ENCODE data around the gene SLA2. TPM values are rescaled to one million over a fixed set of nuclear protein-coding genes. Genes with fewer than 3 reads are reported as not detected.
"Not testable (repeated sequence)": the region's sequence is repeated elsewhere in the genome, so short reads cannot be mapped to it uniquely, and the experiment has no call there.

The SLA2 gene
- total and polyA plus RNA-seq, 5 donors from 2014 or later = 11.9 to 39.4 (median 16.3) TPM

GRCh38 chr20:36645353-36645752 lies 643 bp downstream of the SLA2 start:
- peaks cover 14 to 59% (median 38%) of the 10 kb centered on the region in 4 donors for H3K4me1 Mint-ChIP-seq
- peak overlapping the region; percentile 95 to 99 (median 97) for H3K4me3 Mint-ChIP-seq
- Histone ChIP-seq H3K27ac (ENCODE audit: insufficient read depth, low read length, poor library complexity, severe bottlenecking) (peak overlapping the region; percentile 76), H3K27me3 (ENCODE audit: control insufficient read depth, insufficient read depth, low read length) (no peaks in the 10 kb centered on the region), H3K9me3 (ENCODE audit: control insufficient read depth in 2 of 2, low read length in 2 of 2) (no peaks in the 10 kb centered on the region), H3K36me3 (ENCODE audit: control insufficient read depth, insufficient read depth, low read length) (peaks cover 18% of the 10 kb centered on the region), H3K4me3 (ENCODE audit: low read depth, low read length) (peak overlapping the region; percentile 96), H3K4me1 (ENCODE audit: control insufficient read depth, insufficient read depth, low read length, poor library complexity, severe bottlenecking) (peaks cover 57% of the 10 kb centered on the region)
- DNase-seq (peak in 1 of 3 donors; percentile 21), ATAC-seq (ENCODE audit: low read depth in 2 of 2) (no peak)
- H3K27me3 Mint-ChIP-seq = peaks cover 4% of the 10 kb centered on the region
- H3K9me3 Mint-ChIP-seq = no peaks in the 10 kb centered on the region
- peak overlapping the region; percentile 97 to 98 (median 98) for H3K27ac Mint-ChIP-seq
- peaks cover 12% of the 10 kb centered on the region for H3K36me3 Mint-ChIP-seq

GRCh38 chr20:36644706-36645095 lies 1.3 kb downstream of the SLA2 start:
- Mint-ChIP-seq H3K4me3 (peak overlapping the region; percentile 95 to 99 (median 97)), H3K4me1 (peaks cover 14 to 63% (median 38%) of the 10 kb centered on the region in 4 donors), H3K27me3 (peaks cover 4% of the 10 kb centered on the region), H3K27ac (peak overlapping the region; percentile 97 to 98 (median 98)), H3K36me3 (peaks cover 12% of the 10 kb centered on the region), H3K9me3 (no peaks in the 10 kb centered on the region)
- peaks cover 24% of the 10 kb centered on the region for H3K36me3 ChIP-seq (ENCODE audit: control insufficient read depth, insufficient read depth, low read length)
- H3K9me3 ChIP-seq (ENCODE audit: control insufficient read depth in 2 of 2, low read length in 2 of 2) = no peaks in the 10 kb centered on the region
- peak overlapping the region; percentile 76 for H3K27ac ChIP-seq (ENCODE audit: insufficient read depth, low read length, poor library complexity, severe bottlenecking)
- DNase-seq (peak in 1 of 3 donors; percentile 44), ATAC-seq (ENCODE audit: low read depth in 2 of 2) (peak; percentile 2 to 10)
- no peaks in the 10 kb centered on the region for H3K27me3 ChIP-seq (ENCODE audit: control insufficient read depth, insufficient read depth, low read length)
- H3K4me1 ChIP-seq (ENCODE audit: control insufficient read depth, insufficient read depth, low read length, poor library complexity, severe bottlenecking) = peaks cover 57% of the 10 kb centered on the region
- H3K4me3 ChIP-seq (ENCODE audit: low read depth, low read length) = peak overlapping the region; percentile 96

GRCh38 chr20:36644032-36644705 lies 1.8 kb downstream of the SLA2 start:
- Histone ChIP-seq H3K27ac (ENCODE audit: insufficient read depth, low read length, poor library complexity, severe bottlenecking) (peak overlapping the region; percentile 76), H3K9me3 (ENCODE audit: control insufficient read depth in 2 of 2, low read length in 2 of 2) (no peaks in the 10 kb centered on the region), H3K36me3 (ENCODE audit: control insufficient read depth, insufficient read depth, low read length) (peaks cover 27% of the 10 kb centered on the region), H3K27me3 (ENCODE audit: control insufficient read depth, insufficient read depth, low read length) (no peaks in the 10 kb centered on the region), H3K4me1 (ENCODE audit: control insufficient read depth, insufficient read depth, low read length, poor library complexity, severe bottlenecking) (peaks cover 57% of the 10 kb centered on the region), H3K4me3 (ENCODE audit: low read depth, low read length) (peak overlapping the region; percentile 96)
- peak; percentile 22 to 70 (median 58) for DNase-seq
- Mint-ChIP-seq H3K27ac (peak overlapping the region; percentile 97 to 98 (median 98)), H3K27me3 (peaks cover 4% of the 10 kb centered on the region), H3K36me3 (peaks cover 12% of the 10 kb centered on the region), H3K4me3 (peak overlapping the region; percentile 95 to 99 (median 97)), H3K9me3 (no peaks in the 10 kb centered on the region), H3K4me1 (peaks cover 14 to 63% (median 38%) of the 10 kb centered on the region in 4 donors)
- ATAC-seq (ENCODE audit: low read depth in 2 of 2) = peak; percentile 67

GRCh38 chr20:36642136-36642535 lies 3.9 kb downstream of the SLA2 start:
- Mint-ChIP-seq H3K36me3 (peaks cover 15% of the 10 kb centered on the region), H3K4me1 (peaks cover 14 to 61% (median 37%) of the 10 kb centered on the region in 4 donors)

GRCh38 chr20:36641506-36641843 lies 4.5 kb downstream of the SLA2 start:
- no peak for ATAC-seq (ENCODE audit: low read depth in 2 of 2)
- Mint-ChIP-seq H3K9me3 (no peaks in the 10 kb centered on the region), H3K4me1 (peaks cover 14 to 56% (median 33%) of the 10 kb centered on the region in 4 donors), H3K27me3 (peaks cover 4% of the 10 kb centered on the region), H3K36me3 (peaks cover 15% of the 10 kb centered on the region), H3K4me3 (peak overlapping the region in 2 of 4 donors; percentile 29 to 41), H3K27ac (peak overlapping the region; percentile 84 to 96 (median 90))
- no peak overlapping the region for H3K27ac ChIP-seq (ENCODE audit: insufficient read depth, low read length, poor library complexity, severe bottlenecking)
- no peaks in the 10 kb centered on the region for H3K9me3 ChIP-seq (ENCODE audit: control insufficient read depth in 2 of 2, low read length in 2 of 2)
- peaks cover 52% of the 10 kb centered on the region for H3K4me1 ChIP-seq (ENCODE audit: control insufficient read depth, insufficient read depth, low read length, poor library complexity, severe bottlenecking)
- no peak for DNase-seq
- H3K27me3 ChIP-seq (ENCODE audit: control insufficient read depth, insufficient read depth, low read length) = no peaks in the 10 kb centered on the region
- H3K36me3 ChIP-seq (ENCODE audit: control insufficient read depth, insufficient read depth, low read length) = peaks cover 41% of the 10 kb centered on the region
- no peak overlapping the region for H3K4me3 ChIP-seq (ENCODE audit: low read depth, low read length)

More at GRCh38 chr20:36642136-36642535, 3.9 kb downstream of the SLA2 start:
- no peak for ATAC-seq (ENCODE audit: low read depth in 2 of 2)
- no peak overlapping the region for H3K27ac ChIP-seq (ENCODE audit: insufficient read depth, low read length, poor library complexity, severe bottlenecking)
- H3K27ac Mint-ChIP-seq = peak overlapping the region in 2 of 3 donors; percentile 58 to 97
- H3K36me3 ChIP-seq (ENCODE audit: control insufficient read depth, insufficient read depth, low read length) = peaks cover 38% of the 10 kb centered on the region
- no peak for DNase-seq
- H3K9me3 Mint-ChIP-seq = no peaks in the 10 kb centered on the region
- peak overlapping the region; percentile 95 to 99 (median 97) for H3K4me3 Mint-ChIP-seq
- peaks cover 4% of the 10 kb centered on the region for H3K27me3 Mint-ChIP-seq
- H3K4me3 ChIP-seq (ENCODE audit: low read depth, low read length) = peak overlapping the region; percentile 51
- H3K4me1 ChIP-seq (ENCODE audit: control insufficient read depth, insufficient read depth, low read length, poor library complexity, severe bottlenecking) = peaks cover 57% of the 10 kb centered on the region
- H3K9me3 ChIP-seq (ENCODE audit: control insufficient read depth in 2 of 2, low read length in 2 of 2) = no peaks in the 10 kb centered on the region
- H3K27me3 ChIP-seq (ENCODE audit: control insufficient read depth, insufficient read depth, low read length) = no peaks in the 10 kb centered on the region

GRCh38 chr20:36638876-36639400 lies 7.1 kb downstream of the SLA2 start:
- Histone ChIP-seq H3K4me1 (ENCODE audit: control insufficient read depth, insufficient read depth, low read length, poor library complexity, severe bottlenecking) (peaks cover 27% of the 10 kb centered on the region), H3K36me3 (ENCODE audit: control insufficient read depth, insufficient read depth, low read length) (peaks cover 59% of the 10 kb centered on the region)
- not testable (repeated sequence) for DNase-seq; H3K9me3 Mint-ChIP-seq; H3K4me3 ChIP-seq (ENCODE audit: low read depth, low read length); H3K4me3 Mint-ChIP-seq; H3K27me3 ChIP-seq (ENCODE audit: control insufficient read depth, insufficient read depth, low read length); H3K27me3 Mint-ChIP-seq; ATAC-seq (ENCODE audit: low read depth in 2 of 2); H3K27ac ChIP-seq (ENCODE audit: insufficient read depth, low read length, poor library complexity, severe bottlenecking); H3K9me3 ChIP-seq (ENCODE audit: control insufficient read depth in 2 of 2, low read length in 2 of 2)
- Mint-ChIP-seq H3K4me1 (peaks cover 5 to 40% (median 20%) of the 10 kb centered on the region in 4 donors), H3K36me3 (peaks cover 18% of the 10 kb centered on the region), H3K27ac (peak overlapping the region in 1 of 3 donors; percentile 15)

GRCh38 chr20:36634342-36634741 lies 11.7 kb downstream of the SLA2 start:
- no peak overlapping the region for H3K4me3 ChIP-seq (ENCODE audit: low read depth, low read length)
- DNase-seq (no peak), ATAC-seq (ENCODE audit: low read depth in 2 of 2) (no peak)
- peaks cover 10 to 42% (median 26%) of the 10 kb centered on the region in 4 donors for H3K4me1 Mint-ChIP-seq
- peaks cover 26% of the 10 kb centered on the region for H3K36me3 Mint-ChIP-seq
- no peaks in the 10 kb centered on the region for H3K27me3 Mint-ChIP-seq
- H3K36me3 ChIP-seq (ENCODE audit: control insufficient read depth, insufficient read depth, low read length) = peaks cover 69% of the 10 kb centered on the region
- no peak overlapping the region for H3K4me3 Mint-ChIP-seq
- H3K4me1 ChIP-seq (ENCODE audit: control insufficient read depth, insufficient read depth, low read length, poor library complexity, severe bottlenecking) = peaks cover 15% of the 10 kb centered on the region
- H3K9me3 ChIP-seq (ENCODE audit: control insufficient read depth in 2 of 2, low read length in 2 of 2) = no peaks in the 10 kb centered on the region
- no peak overlapping the region for H3K27ac ChIP-seq (ENCODE audit: insufficient read depth, low read length, poor library complexity, severe bottlenecking)
- H3K27me3 ChIP-seq (ENCODE audit: control insufficient read depth, insufficient read depth, low read length) = no peaks in the 10 kb centered on the region
- peak overlapping the region; percentile 48 to 94 (median 83) for H3K27ac Mint-ChIP-seq
- H3K9me3 Mint-ChIP-seq = no peaks in the 10 kb centered on the region

All from CD4-positive, CD25-positive, alpha-beta regulatory T cell (primary cell).